HepG2 (cell line): Measurements from ENCODE around the gene CADPS. TPM values are rescaled to one million over a fixed set of nuclear protein-coding genes. Genes with fewer than 3 reads are reported as not detected.

Experiments used
- ATAC-seq: fragments of 200-7000 bp; cut with Tn5 transposase; 3 replicates; pipeline ENCODE4 v1.9.1; 2020; ENCODE audit warnings: mild to moderate bottlenecking, moderate library complexity
- BruUV-seq: library from RNA; stranded (reverse); fragments of 400-500 nt; replicated peaks from 2 replicates; lab custom pipeline; 2021; lab: Mats Ljungman, UMichigan
- CTCF ChIA-PET: fragments of 300-600 bp; formaldehyde crosslinking; extraction: SDS; loops from one replicate; lab custom pipeline; 2021; ENCODE audit warnings: low total read pairs, inconsistent platforms, low intra/inter-chr PET ratio; lab: Yijun Ruan, JAX
- POLR2A ChIA-PET: fragments of 350-600 bp; sonication (Branson Sonifier 250); formaldehyde crosslinking; loops from one replicate; lab custom pipeline; 2020; ENCODE audit warnings: antibody characterized with exemption, inconsistent platforms; lab: Yijun Ruan, JAX
- DNase-seq: peaks from one replicate; pipeline ENCODE4 v3.0.0-alpha.2; 2015; ENCODE audit warnings: low spot score
- FAIRE-seq: peaks from 3 replicates; lab custom pipeline; 2011; peaks lifted over from hg19 to GRCh38; lab: Jason Lieb, UNC
- H2AFZ ChIP-seq: one replicate; pipeline ENCODE4 v1.6.1; 2011; ENCODE audit warnings: low read length, inconsistent platforms
- H3K27ac ChIP-seq: fragments of 300-600 bp; 3 replicates; pipeline ENCODE4 v1.8.0; 2011; ENCODE audit warnings: mixed run types, mild to moderate bottlenecking, mixed read lengths, low read length, inconsistent platforms; ENCODE audit not compliant: insufficient read depth; ENCODE audit errors: extremely low read length
- H3K27me3 ChIP-seq, 2 experiments: fragments of 200-600 bp in 1 of 2; 2 replicates in 1 of 2; 3 replicates in 1 of 2; pipeline versions ENCODE4 v1.6.0 to v1.8.0; 2011; ENCODE audit warnings: low read length in 2 of 2, mild to moderate bottlenecking in 2 of 2, moderate library complexity in 2 of 2, inconsistent platforms in 1 of 2; ENCODE audit not compliant: insufficient read depth in 2 of 2, control insufficient read depth in 1 of 2
- H3K36me3 ChIP-seq, 2 experiments: fragments of 200-600 bp in 1 of 2; replicated peaks in 1 of 2; 2 replicates in 1 of 2; 3 replicates in 1 of 2; pipeline versions ENCODE4 v1.5.1 to v1.8.0; 2011; ENCODE audit warnings: low read length in 2 of 2, inconsistent platforms in 1 of 2; ENCODE audit not compliant: insufficient read depth in 2 of 2, control insufficient read depth in 1 of 2
- H3K4me1 ChIP-seq: 2 replicates; pipeline ENCODE4 v1.5.1; 2012; ENCODE audit warnings: low read length, inconsistent platforms; ENCODE audit not compliant: insufficient read depth
- H3K4me2 ChIP-seq: 2 replicates; pipeline ENCODE4 v1.6.0; 2011; ENCODE audit warnings: low read depth, low read length, inconsistent platforms
- H3K4me3 ChIP-seq, 3 experiments: fragments of 200-600 bp in 1 of 3; sonication (generic), shearing (Covaris generic) in 1 of 3; replicated peaks in 1 of 3; 2 replicates each; pipeline ENCODE4 v1.5.1; 2011 to 2016; ENCODE audit warnings: low read length in 3 of 3, inconsistent platforms in 2 of 3, low read depth in 2 of 3, mild to moderate bottlenecking in 2 of 3, control low read depth in 1 of 3, mixed read lengths in 1 of 3; ENCODE audit not compliant: insufficient read depth in 1 of 3
- H3K79me2 ChIP-seq: one replicate; pipeline ENCODE4 v1.6.1; 2011; ENCODE audit warnings: low read length, inconsistent platforms; ENCODE audit not compliant: insufficient read depth
- H3K9ac ChIP-seq: 2 replicates; pipeline ENCODE4 v1.6.0; 2011; ENCODE audit warnings: mild to moderate bottlenecking, low read depth, low read length, inconsistent platforms; ENCODE audit not compliant: insufficient read depth
- H3K9me3 ChIP-seq: 2 replicates; pipeline ENCODE4 v1.5.1; 2012; ENCODE audit warnings: mild to moderate bottlenecking, low read length
- H4K20me1 ChIP-seq: 2 replicates; pipeline ENCODE4 v1.6.0; 2011; ENCODE audit warnings: inconsistent platforms, mild to moderate bottlenecking, low read length, moderate library complexity; ENCODE audit not compliant: insufficient read depth
- KLF12 ChIP-seq: sonication (generic); formaldehyde crosslinking; IDR thresholded peaks from 2 replicates; pipeline ENCODE4 v1.4.0; 2020; ENCODE audit warnings: missing genetic modification reagents, borderline replicate concordance
- LRRFIP1 ChIP-seq: sonication (generic); formaldehyde crosslinking; conservative IDR thresholded peaks from 2 replicates; pipeline ENCODE4 v1.4.0; 2020; ENCODE audit warnings: missing genetic modification reagents
- TEAD2 ChIP-seq: sonication (generic); formaldehyde crosslinking; IDR thresholded peaks from 2 replicates; pipeline ENCODE4 v1.9.0; 2021; ENCODE audit warnings: missing genetic modification reagents
- ZKSCAN8 ChIP-seq: IDR thresholded peaks from 2 replicates; pipeline ENCODE4 v1.6.1; 2016; ENCODE audit warnings: borderline replicate concordance, missing genetic modification reagents, missing compliant biosample characterization
- ZNF136 ChIP-seq: sonication (generic); formaldehyde crosslinking; IDR thresholded peaks from 2 replicates; pipeline ENCODE4 v1.8.1; 2022; ENCODE audit warnings: low read depth, mild to moderate bottlenecking, moderate library complexity, missing genetic modification reagents
- ZNF619 ChIP-seq: sonication (generic); formaldehyde crosslinking; IDR thresholded peaks from 2 replicates; pipeline ENCODE4 v1.4.0; 2020; ENCODE audit warnings: mild to moderate bottlenecking, missing genetic modification reagents
- WGBS: methylation state at CpG from one replicate; pipeline ENCODE4 v1.1.6; 2017; ENCODE audit warnings: low lambda C conversion rate; 5-methylcytosine and 5-hydroxymethylcytosine counted together
- in situ Hi-C: cut with HindIII; loops from 2 replicates; pipeline ENCODE4 v1.10.0; 2017; ENCODE audit warnings: low pct_unique_long_range_greater_than_20kb; ENCODE audit not compliant: extremely low pct_ligation_motif_present
- intact Hi-C: fragments of 100-400 bp; cut with micrococcal nuclease; formaldehyde crosslinking; loops from one replicate; pipeline ENCODE4 v1.10.0; 2022; ENCODE audit not compliant: unreplicated experiment
- polyA plus RNA-seq, 8 experiments: library from polyadenylated mRNA; depleted of rRNA in 3 of 8; stranded (reverse) in 7 of 8; unstranded in 1 of 8; fragments of >200 nt; fragmentation: Illumina TruSeq in 4 of 8; extraction: Trizol in 4 of 8; gene quantifications; 2 replicates each; pipeline versions ENCODE4 v1.2.1 to v1.2.3, GENCODE V29; 2011 to 2016; ENCODE audit warnings: low read depth in 4 of 8, missing spikeins in 1 of 8, mixed read lengths in 1 of 8; ENCODE audit not compliant: insufficient read depth in 1 of 8
- total RNA-seq, 5 experiments: library from RNA; depleted of rRNA; stranded (reverse); fragments of >200 nt; fragmentation: Illumina TruSeq; extraction: Trizol; gene quantifications; 2 replicates each; pipeline ENCODE4 v1.2.3, GENCODE V29; 2016; ENCODE audit warnings: low read depth in 1 of 5
- TF ChIP-seq, protein P1 (sequence below): sonication (generic); formaldehyde crosslinking; IDR thresholded peaks from 2 replicates; pipeline ENCODE4 v1.4.0; 2020; ENCODE audit warnings: missing genetic modification reagents, low read depth, mild to moderate bottlenecking, borderline replicate concordance
- TF ChIP-seq, protein P2 (sequence below): sonication (generic); formaldehyde crosslinking; IDR thresholded peaks from 2 replicates; pipeline ENCODE4 v1.5.0; 2020; ENCODE audit warnings: missing genetic modification reagents, mild to moderate bottlenecking, borderline replicate concordance

CADPS gene
- total and polyA plus RNA-seq, 2 of the 13 experiments (the other 11 are each of a cell fraction or from before 2014, with no cell fraction given): not detected

- FAIRE-seq (no peak), DNase-seq (no peak), ATAC-seq (no peak)
- no peaks in the 10 kb centered on the region for H3K79me2 ChIP-seq
- H3K4me2 ChIP-seq: no peak overlapping the region
- in situ Hi-C loops: no loop called here
- H3K9me3 ChIP-seq: no peaks in the 10 kb centered on the region
- H3K27me3 ChIP-seq: no peaks in the 10 kb centered on the region; a peak in 1 of 5 replicates
- no TSS peak for BruUV-seq
- no peak overlapping the region for H3K9ac ChIP-seq
- WGBS: 0% methylated on average over 3 of the region's 3 CpGs
- no peak for TF ChIP-seq KLF12
- TF ChIP-seq, protein P1, sequence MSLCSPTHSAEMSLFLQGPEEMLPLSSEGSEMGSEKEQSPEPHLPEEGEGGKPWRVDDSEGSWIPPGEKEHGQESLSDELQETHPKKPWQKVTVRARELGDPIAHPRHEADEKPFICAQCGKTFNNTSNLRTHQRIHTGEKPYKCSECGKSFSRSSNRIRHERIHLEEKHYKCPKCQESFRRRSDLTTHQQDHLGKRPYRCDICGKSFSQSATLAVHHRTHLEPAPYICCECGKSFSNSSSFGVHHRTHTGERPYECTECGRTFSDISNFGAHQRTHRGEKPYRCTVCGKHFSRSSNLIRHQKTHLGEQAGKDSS: no peak
- TF ChIP-seq, protein P2, sequence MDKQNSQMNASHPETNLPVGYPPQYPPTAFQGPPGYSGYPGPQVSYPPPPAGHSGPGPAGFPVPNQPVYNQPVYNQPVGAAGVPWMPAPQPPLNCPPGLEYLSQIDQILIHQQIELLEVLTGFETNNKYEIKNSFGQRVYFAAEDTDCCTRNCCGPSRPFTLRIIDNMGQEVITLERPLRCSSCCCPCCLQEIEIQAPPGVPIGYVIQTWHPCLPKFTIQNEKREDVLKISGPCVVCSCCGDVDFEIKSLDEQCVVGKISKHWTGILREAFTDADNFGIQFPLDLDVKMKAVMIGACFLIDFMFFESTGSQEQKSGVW (CRISPR knock-in tag): no peak
- TF ChIP-seq TEAD2 (CRISPR knock-in tag): no peak
- no peak for TF ChIP-seq ZNF136
- TF ChIP-seq ZKSCAN8 (CRISPR knock-in tag): no peak
- no peak for TF ChIP-seq LRRFIP1 (CRISPR knock-in tag)
- no peak for TF ChIP-seq ZNF619 (CRISPR knock-in tag)
- no peak overlapping the region for H3K27ac ChIP-seq
- no peaks in the 10 kb centered on the region for H3K4me1 ChIP-seq
- intact Hi-C loops: no loop called here
- no peak overlapping the region for H3K4me3 ChIP-seq
- H2AFZ ChIP-seq: no peak overlapping the region
- no peaks in the 10 kb centered on the region for H4K20me1 ChIP-seq
- ChIA-PET CTCF (no interaction called here), POLR2A (no interaction called here)
- no peaks in the 10 kb centered on the region for H3K36me3 ChIP-seq
Observed at GRCh38 chr3:62679988-62680387, 195.2 kb downstream of the CADPS start.
